Brain microvascular endothelial cell (primary cell): ENCODE data around the gene KDELR3.

Source experiments
- DNase-seq: peaks from one replicate; pipeline ENCODE4 v3.0.0-alpha.2; 2020
- H3K27ac ChIP-seq: fragments of 250-450 bp; sonication (Bioruptor Pico); 2 replicates; pipeline ENCODE4 v1.5.1; 2020; ENCODE audit warnings: mild to moderate bottlenecking, moderate library complexity
- H3K27me3 ChIP-seq: fragments of 250-450 bp; sonication (Bioruptor Pico); replicated peaks from 2 replicates; pipeline ENCODE4 v1.5.1; 2020; ENCODE audit warnings: mild to moderate bottlenecking
- H3K36me3 ChIP-seq: fragments of 250-450 bp; sonication (Bioruptor Pico); replicated peaks from 2 replicates; pipeline ENCODE4 v1.5.1; 2020; ENCODE audit warnings: mild to moderate bottlenecking
- H3K4me3 ChIP-seq: 2 replicates; pipeline ENCODE4 v1.5.1; 2011; ENCODE audit warnings: low read depth, mild to moderate bottlenecking, control low read depth, low read length, moderate library complexity
- in situ Hi-C: cut with HindIII; loops from 2 replicates; pipeline ENCODE4 v1.10.0; 2017; ENCODE audit warnings: low sequenced_read_pairs, low pct_ligation_motif_present
- TF ChIP-seq, protein P1 (sequence below): IDR thresholded peaks from 2 replicates; pipeline ENCODE4 v1.5.1; 2011; ENCODE audit warnings: low read depth, mild to moderate bottlenecking, moderate library complexity, low read length, control low read depth, inconsistent platforms; ENCODE audit errors: missing control alignments

The KDELR3 gene

GRCh38 chr22:38427940-38428339 lies 40.0 kb upstream of the KDELR3 start:
- DNase-seq: no peak
- Histone ChIP-seq H3K27ac (no peak overlapping the region), H3K36me3 (no peaks in the 10 kb centered on the region), H3K27me3 (no peaks in the 10 kb centered on the region), H3K4me3 (no peak overlapping the region)
- TF ChIP-seq, protein P1, sequence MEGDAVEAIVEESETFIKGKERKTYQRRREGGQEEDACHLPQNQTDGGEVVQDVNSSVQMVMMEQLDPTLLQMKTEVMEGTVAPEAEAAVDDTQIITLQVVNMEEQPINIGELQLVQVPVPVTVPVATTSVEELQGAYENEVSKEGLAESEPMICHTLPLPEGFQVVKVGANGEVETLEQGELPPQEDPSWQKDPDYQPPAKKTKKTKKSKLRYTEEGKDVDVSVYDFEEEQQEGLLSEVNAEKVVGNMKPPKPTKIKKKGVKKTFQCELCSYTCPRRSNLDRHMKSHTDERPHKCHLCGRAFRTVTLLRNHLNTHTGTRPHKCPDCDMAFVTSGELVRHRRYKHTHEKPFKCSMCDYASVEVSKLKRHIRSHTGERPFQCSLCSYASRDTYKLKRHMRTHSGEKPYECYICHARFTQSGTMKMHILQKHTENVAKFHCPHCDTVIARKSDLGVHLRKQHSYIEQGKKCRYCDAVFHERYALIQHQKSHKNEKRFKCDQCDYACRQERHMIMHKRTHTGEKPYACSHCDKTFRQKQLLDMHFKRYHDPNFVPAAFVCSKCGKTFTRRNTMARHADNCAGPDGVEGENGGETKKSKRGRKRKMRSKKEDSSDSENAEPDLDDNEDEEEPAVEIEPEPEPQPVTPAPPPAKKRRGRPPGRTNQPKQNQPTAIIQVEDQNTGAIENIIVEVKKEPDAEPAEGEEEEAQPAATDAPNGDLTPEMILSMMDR: no peak
- in situ Hi-C loops: no loop called here

- DNase-seq: no peak
- no peaks in the 10 kb centered on the region for H3K36me3 ChIP-seq
- H3K4me3 ChIP-seq: no peak overlapping the region
- H3K27ac ChIP-seq: no peak overlapping the region
- in situ Hi-C loops: no loop called here
- TF ChIP-seq, protein P1: no peak
- H3K27me3 ChIP-seq: no peaks in the 10 kb centered on the region
These were observed 39.2 kb upstream of the KDELR3 start for GRCh38 chr22:38428714-38429113.

DNA sequence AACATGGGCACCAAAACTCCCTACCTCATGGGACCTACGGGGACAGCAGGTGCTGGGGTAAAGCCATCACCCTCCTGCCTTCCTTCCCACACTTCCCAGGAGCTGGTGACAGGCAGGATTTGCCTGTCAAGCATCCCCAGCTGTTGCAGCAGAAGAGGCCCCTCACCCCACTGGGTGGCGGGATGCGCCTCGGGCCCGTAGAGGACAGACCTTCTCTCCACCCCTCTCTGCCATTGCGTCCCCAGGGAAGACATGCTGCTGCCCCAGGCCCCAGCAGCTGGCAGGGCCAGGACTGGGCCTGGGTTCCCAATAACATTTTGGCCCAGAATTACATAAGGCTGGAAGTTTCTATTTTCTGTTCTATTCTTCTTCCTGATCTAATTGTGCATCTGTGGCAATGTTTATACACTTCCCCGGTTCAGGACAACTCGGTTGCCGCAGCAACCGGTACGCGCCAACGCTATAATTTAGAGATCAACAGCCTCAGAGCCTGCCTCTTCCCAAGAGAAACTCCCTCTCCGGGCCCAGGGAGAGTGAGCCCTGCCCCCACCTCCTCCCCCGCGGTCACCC lies 38.3 kb upstream of the KDELR3 start:
- Histone ChIP-seq H3K4me3 (no peak overlapping the region), H3K27me3 (no peaks in the 10 kb centered on the region), H3K27ac (no peak overlapping the region), H3K36me3 (no peaks in the 10 kb centered on the region)
- DNase-seq: no peak
- TF ChIP-seq, protein P1: no peak
- in situ Hi-C loops: no loop called here

GRCh38 chr22:38431266-38432010 lies 36.5 kb upstream of the KDELR3 start:
- H3K36me3 ChIP-seq: no peaks in the 10 kb centered on the region
- no peak for DNase-seq
- TF ChIP-seq, protein P1: no peak
- H3K4me3 ChIP-seq: no peak overlapping the region
- no peaks in the 10 kb centered on the region for H3K27me3 ChIP-seq
- in situ Hi-C loops: no loop called here
- no peak overlapping the region for H3K27ac ChIP-seq

DNA sequence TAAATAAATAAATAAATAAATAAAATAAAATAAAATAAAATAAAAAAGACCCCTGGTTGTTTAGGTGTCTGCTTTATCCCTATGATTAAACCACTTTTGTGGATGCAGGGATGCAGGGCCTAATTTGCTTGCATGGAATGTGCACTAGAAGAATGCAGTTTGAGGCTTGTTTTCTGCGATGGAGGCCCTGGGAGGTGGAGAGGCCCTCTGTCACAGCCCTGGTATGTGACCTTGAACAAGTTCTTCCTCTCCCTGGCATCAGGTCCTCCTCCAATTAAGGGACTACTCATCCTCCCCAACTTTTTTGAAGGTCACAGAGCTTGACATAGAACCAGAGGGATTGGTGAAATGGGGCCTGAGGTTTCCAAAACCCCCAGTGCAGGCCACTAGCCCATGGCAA lies 35.6 kb upstream of the KDELR3 start:
- in situ Hi-C loops: no loop called here
- no peaks in the 10 kb centered on the region for H3K27me3 ChIP-seq
- H3K27ac ChIP-seq: no peak overlapping the region
- TF ChIP-seq, protein P1: no peak
- H3K4me3 ChIP-seq: no peak overlapping the region
- DNase-seq: no peak
- no peaks in the 10 kb centered on the region for H3K36me3 ChIP-seq
